K562 (cell line): ENCODE measurements around the gene ALPP.

Experiments used
- CTCF ChIP-seq, 3 experiments: IDR thresholded peaks in 2 of 3; conservative IDR thresholded peaks in 1 of 3; 2 replicates each; pipeline ENCODE4 v1.5.1; 2011 to 2012; ENCODE audit warnings: low read length in 3 of 3, mild to moderate bottlenecking in 3 of 3, control low read depth in 2 of 3, improper control_type of control experiment in 1 of 3, inconsistent platforms in 1 of 3, low read depth in 1 of 3, mixed read lengths in 1 of 3, moderate library complexity in 1 of 3; ENCODE audit not compliant: insufficient read depth in 2 of 3
- EP300 ChIP-seq: IDR thresholded peaks from 2 replicates; pipeline ENCODE4 v1.6.1; 2012; ENCODE audit warnings: low read length, improper control_type of control experiment
- HNRNPLL ChIP-seq: fragments of 200-400 bp; formaldehyde crosslinking; IDR thresholded peaks from 2 replicates; pipeline ENCODE4 v1.6.1; 2017; ENCODE audit warnings: low read length, low read depth, mild to moderate bottlenecking; ENCODE audit not compliant: poor library complexity, severe bottlenecking
- MITF ChIP-seq: IDR thresholded peaks from 2 replicates; pipeline ENCODE4 v1.6.1; 2014; ENCODE audit warnings: antibody characterized with exemption
- SFPQ ChIP-seq: fragments of 200-400 bp; formaldehyde crosslinking; IDR thresholded peaks from 2 replicates; pipeline ENCODE4 v1.6.1; 2017; ENCODE audit warnings: mild to moderate bottlenecking, low read depth, low read length, moderate library complexity
- ZNF224 ChIP-seq: sonication (generic); formaldehyde crosslinking; IDR thresholded peaks from 2 replicates; pipeline ENCODE4 v1.8.0; 2022; ENCODE audit warnings: mild to moderate bottlenecking, missing genetic modification reagents
- ZNF764 ChIP-seq: fragments of 250-450 bp; sonication (Bioruptor Pico); IDR thresholded peaks from 2 replicates; pipeline ENCODE4 v1.4.0; 2020; ENCODE audit warnings: low read depth, mild to moderate bottlenecking, moderate library complexity

GRCh38 chr2:232417489-232417888, 38.9 kb downstream of the ALPP start:
- TF ChIP-seq ZNF224 (no peak), SFPQ (no peak), MITF (no peak), EP300 (no peak), HNRNPLL (no peak), CTCF (IDR thresholded peaks at IDR 0.05 in 2 of 3, conservative IDR thresholded peaks at IDR 0.05 in 1 of 3; ENCODE audit: insufficient read depth in 2 of 3, low read depth in 1 of 3, low read length in 3 of 3) (no peak), ZNF764 (CRISPR knock-in tag) (no peak)
